Neural cell (in vitro differentiated cells): ENCODE results near the gene RAB11FIP5.

ENCODE experiments used
- EP300 ChIP-seq: fragments of 450-650 bp; conservative IDR thresholded peaks from 2 replicates; pipeline ENCODE4 v1.6.1; 2014; ENCODE audit warnings: antibody characterized with exemption, mild to moderate bottlenecking, moderate library complexity; ENCODE audit not compliant: poor library complexity, severe bottlenecking
- EZH2 ChIP-seq: fragments of 200-600, 300-800 bp; shearing (Covaris generic), sonication (generic); IDR thresholded peaks from 2 replicates; pipeline ENCODE4 v1.6.1; 2014; ENCODE audit warnings: antibody characterized with exemption, low read length, borderline replicate concordance, mild to moderate bottlenecking; ENCODE audit not compliant: insufficient read depth, poor library complexity, severe bottlenecking
- MXI1 ChIP-seq: fragments of 450-650 bp; conservative IDR thresholded peaks from 2 replicates; pipeline ENCODE4 v1.6.1; 2014; ENCODE audit warnings: antibody characterized with exemption, mild to moderate bottlenecking; ENCODE audit not compliant: poor library complexity, severe bottlenecking
- POLR2AphosphoS5 ChIP-seq: IDR thresholded peaks from 2 replicates; pipeline ENCODE4 v1.6.1; 2012
- RAD21 ChIP-seq: fragments of 450-650 bp; conservative IDR thresholded peaks from 2 replicates; pipeline ENCODE4 v1.6.1; 2014; ENCODE audit warnings: antibody characterized with exemption, mild to moderate bottlenecking, moderate library complexity
- TAF1 ChIP-seq: IDR thresholded peaks from 2 replicates; pipeline ENCODE4 v1.6.1; 2012; ENCODE audit warnings: low read depth
- TF ChIP-seq, protein P1 (sequence below): fragments of 450-650 bp; IDR thresholded peaks from 2 replicates; pipeline ENCODE4 v1.5.1; 2014; ENCODE audit warnings: antibody characterized with exemption, mild to moderate bottlenecking, moderate library complexity; ENCODE audit not compliant: poor library complexity, severe bottlenecking
- TF ChIP-seq, protein P2 (sequence below): IDR thresholded peaks from 2 replicates; pipeline ENCODE4 v1.6.1; 2012; ENCODE audit warnings: borderline replicate concordance

DNA sequence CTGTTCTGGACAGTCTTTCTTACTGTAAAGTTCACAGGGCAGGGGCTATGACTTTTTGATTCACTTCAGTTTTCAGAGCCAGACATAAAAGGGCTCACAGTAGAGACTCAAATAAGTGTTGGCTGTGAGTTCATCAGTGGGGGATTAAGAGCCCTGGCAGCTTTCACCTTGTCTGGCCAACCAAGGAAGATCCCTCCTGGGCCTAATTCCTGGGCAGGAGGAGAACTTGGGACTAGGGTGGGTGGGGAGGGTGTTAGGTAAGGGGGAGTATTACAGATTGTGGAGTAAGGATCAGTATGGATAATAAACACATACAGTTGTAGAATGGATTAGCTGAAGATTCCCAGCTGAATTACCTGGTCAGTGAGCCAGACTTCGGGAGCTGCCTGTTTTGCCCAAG, 40.3 kb downstream of the RAB11FIP5 start:
- TF ChIP-seq POLR2AphosphoS5 (no peak), TAF1 (no peak), RAD21 (no peak), EP300 (no peak), EZH2 (no peak), MXI1 (no peak)
- TF ChIP-seq, protein P1, sequence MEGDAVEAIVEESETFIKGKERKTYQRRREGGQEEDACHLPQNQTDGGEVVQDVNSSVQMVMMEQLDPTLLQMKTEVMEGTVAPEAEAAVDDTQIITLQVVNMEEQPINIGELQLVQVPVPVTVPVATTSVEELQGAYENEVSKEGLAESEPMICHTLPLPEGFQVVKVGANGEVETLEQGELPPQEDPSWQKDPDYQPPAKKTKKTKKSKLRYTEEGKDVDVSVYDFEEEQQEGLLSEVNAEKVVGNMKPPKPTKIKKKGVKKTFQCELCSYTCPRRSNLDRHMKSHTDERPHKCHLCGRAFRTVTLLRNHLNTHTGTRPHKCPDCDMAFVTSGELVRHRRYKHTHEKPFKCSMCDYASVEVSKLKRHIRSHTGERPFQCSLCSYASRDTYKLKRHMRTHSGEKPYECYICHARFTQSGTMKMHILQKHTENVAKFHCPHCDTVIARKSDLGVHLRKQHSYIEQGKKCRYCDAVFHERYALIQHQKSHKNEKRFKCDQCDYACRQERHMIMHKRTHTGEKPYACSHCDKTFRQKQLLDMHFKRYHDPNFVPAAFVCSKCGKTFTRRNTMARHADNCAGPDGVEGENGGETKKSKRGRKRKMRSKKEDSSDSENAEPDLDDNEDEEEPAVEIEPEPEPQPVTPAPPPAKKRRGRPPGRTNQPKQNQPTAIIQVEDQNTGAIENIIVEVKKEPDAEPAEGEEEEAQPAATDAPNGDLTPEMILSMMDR = no peak
- TF ChIP-seq, protein P2, sequence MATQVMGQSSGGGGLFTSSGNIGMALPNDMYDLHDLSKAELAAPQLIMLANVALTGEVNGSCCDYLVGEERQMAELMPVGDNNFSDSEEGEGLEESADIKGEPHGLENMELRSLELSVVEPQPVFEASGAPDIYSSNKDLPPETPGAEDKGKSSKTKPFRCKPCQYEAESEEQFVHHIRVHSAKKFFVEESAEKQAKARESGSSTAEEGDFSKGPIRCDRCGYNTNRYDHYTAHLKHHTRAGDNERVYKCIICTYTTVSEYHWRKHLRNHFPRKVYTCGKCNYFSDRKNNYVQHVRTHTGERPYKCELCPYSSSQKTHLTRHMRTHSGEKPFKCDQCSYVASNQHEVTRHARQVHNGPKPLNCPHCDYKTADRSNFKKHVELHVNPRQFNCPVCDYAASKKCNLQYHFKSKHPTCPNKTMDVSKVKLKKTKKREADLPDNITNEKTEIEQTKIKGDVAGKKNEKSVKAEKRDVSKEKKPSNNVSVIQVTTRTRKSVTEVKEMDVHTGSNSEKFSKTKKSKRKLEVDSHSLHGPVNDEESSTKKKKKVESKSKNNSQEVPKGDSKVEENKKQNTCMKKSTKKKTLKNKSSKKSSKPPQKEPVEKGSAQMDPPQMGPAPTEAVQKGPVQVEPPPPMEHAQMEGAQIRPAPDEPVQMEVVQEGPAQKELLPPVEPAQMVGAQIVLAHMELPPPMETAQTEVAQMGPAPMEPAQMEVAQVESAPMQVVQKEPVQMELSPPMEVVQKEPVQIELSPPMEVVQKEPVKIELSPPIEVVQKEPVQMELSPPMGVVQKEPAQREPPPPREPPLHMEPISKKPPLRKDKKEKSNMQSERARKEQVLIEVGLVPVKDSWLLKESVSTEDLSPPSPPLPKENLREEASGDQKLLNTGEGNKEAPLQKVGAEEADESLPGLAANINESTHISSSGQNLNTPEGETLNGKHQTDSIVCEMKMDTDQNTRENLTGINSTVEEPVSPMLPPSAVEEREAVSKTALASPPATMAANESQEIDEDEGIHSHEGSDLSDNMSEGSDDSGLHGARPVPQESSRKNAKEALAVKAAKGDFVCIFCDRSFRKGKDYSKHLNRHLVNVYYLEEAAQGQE = no peak
